Measurements from ENCODE around the gene YY1.

YY1 gene

DNA sequence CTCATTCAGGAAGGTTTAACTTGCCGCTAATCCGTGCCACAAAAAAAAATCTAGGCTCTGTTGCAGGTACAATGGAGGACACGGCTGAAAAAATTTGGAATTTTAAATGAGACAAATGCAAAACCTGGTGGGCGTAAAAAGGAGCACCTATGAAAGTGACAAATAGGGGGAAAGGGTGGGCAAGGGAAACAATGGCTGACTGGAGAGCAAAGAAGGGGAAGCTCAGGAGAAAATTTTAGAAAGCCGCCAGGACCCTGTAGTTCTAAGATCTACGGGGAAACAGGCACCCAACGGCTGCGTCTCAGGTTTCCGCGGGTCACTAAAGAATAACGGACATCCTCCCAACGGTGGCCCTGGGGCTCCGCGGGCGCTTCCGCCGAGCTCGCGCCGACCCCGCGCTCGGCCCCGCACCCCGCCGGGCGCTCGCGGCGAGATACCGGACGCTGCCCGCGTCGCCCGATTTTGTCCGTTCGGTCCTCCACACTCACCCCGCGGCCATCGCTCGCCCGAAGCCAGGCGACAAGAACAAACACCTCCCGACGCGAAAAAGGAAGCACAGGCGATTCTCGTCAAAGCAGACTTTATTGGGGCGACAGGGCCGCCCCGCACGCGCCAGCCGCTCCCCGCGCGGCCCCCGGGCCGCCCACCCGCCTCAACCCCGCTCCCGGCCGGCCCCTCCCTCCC is 1.1 kb upstream of the YY1 start (continued):
- TF ChIP-seq SP2 (tag by site-specific recombination; IDR thresholded peaks at IDR 0.05): peak; percentile 15; the same call in 1 of the 2 replicates
- no peak for TF ChIP-seq GLIS1 (tag by site-specific recombination; IDR thresholded peaks at IDR 0.05)
- TF ChIP-seq ZNF48 (tag by site-specific recombination; IDR thresholded peaks at IDR 0.05): no peak
- TF ChIP-seq ZNF585B (tag by site-specific recombination; IDR thresholded peaks at IDR 0.05): no peak
- TF ChIP-seq ZNF747 (tag by site-specific recombination; IDR thresholded peaks at IDR 0.05): no peak
- TF ChIP-seq ZNF658 (tag by site-specific recombination; IDR thresholded peaks at IDR 0.05): no peak
- TF ChIP-seq, protein P1, sequence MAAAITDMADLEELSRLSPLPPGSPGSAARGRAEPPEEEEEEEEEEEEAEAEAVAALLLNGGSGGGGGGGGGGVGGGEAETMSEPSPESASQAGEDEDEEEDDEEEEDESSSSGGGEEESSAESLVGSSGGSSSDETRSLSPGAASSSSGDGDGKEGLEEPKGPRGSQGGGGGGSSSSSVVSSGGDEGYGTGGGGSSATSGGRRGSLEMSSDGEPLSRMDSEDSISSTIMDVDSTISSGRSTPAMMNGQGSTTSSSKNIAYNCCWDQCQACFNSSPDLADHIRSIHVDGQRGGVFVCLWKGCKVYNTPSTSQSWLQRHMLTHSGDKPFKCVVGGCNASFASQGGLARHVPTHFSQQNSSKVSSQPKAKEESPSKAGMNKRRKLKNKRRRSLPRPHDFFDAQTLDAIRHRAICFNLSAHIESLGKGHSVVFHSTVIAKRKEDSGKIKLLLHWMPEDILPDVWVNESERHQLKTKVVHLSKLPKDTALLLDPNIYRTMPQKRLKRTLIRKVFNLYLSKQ (tag by site-specific recombination; IDR thresholded peaks at IDR 0.05; ENCODE audit: borderline replicate concordance): no peak
- no peak for TF ChIP-seq ZNF549 (tag by site-specific recombination; IDR thresholded peaks at IDR 0.05)
- TF ChIP-seq ZNF76 (tag by site-specific recombination; IDR thresholded peaks at IDR 0.05; ENCODE audit: borderline replicate concordance, low read depth): no peak
- peak; percentile 22; the same call in 1 of the 2 replicates for TF ChIP-seq KLF8 (tag by site-specific recombination; IDR thresholded peaks at IDR 0.05)
- TF ChIP-seq MYNN (tag by site-specific recombination; IDR thresholded peaks at IDR 0.05; ENCODE audit: borderline replicate concordance): no peak
- TF ChIP-seq, protein P2, sequence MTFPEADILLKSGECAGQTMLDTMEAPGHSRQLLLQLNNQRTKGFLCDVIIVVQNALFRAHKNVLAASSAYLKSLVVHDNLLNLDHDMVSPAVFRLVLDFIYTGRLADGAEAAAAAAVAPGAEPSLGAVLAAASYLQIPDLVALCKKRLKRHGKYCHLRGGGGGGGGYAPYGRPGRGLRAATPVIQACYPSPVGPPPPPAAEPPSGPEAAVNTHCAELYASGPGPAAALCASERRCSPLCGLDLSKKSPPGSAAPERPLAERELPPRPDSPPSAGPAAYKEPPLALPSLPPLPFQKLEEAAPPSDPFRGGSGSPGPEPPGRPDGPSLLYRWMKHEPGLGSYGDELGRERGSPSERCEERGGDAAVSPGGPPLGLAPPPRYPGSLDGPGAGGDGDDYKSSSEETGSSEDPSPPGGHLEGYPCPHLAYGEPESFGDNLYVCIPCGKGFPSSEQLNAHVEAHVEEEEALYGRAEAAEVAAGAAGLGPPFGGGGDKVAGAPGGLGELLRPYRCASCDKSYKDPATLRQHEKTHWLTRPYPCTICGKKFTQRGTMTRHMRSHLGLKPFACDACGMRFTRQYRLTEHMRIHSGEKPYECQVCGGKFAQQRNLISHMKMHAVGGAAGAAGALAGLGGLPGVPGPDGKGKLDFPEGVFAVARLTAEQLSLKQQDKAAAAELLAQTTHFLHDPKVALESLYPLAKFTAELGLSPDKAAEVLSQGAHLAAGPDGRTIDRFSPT (tag by site-specific recombination; IDR thresholded peaks at IDR 0.05): no peak
- no peak for TF ChIP-seq GLI4 (tag by site-specific recombination; IDR thresholded peaks at IDR 0.05)
- TF ChIP-seq GLI2 (tag by site-specific recombination; IDR thresholded peaks at IDR 0.05; ENCODE audit: borderline replicate concordance, low read depth): no peak
- TF ChIP-seq SCRT1 (tag by site-specific recombination; IDR thresholded peaks at IDR 0.05; ENCODE audit: borderline replicate concordance): no peak
- TF ChIP-seq ZBTB48 (tag by site-specific recombination; IDR thresholded peaks at IDR 0.05): no peak
- TF ChIP-seq, protein P3, sequence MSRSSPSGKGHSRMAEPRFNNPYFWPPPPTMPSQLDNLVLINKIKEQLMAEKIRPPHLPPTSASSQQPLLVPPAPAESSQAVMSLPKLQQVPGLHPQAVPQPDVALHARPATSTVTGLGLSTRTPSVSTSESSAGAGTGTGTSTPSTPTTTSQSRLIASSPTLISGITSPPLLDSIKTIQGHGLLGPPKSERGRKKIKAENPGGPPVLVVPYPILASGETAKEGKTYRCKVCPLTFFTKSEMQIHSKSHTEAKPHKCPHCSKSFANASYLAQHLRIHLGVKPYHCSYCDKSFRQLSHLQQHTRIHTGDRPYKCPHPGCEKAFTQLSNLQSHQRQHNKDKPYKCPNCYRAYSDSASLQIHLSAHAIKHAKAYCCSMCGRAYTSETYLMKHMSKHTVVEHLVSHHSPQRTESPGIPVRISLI (tag by site-specific recombination; IDR thresholded peaks at IDR 0.05): peak; percentile 79; the same call in 1 of the 2 replicates
- TF ChIP-seq ZNF350 (tag by site-specific recombination; IDR thresholded peaks at IDR 0.05): no peak
- TF ChIP-seq ZXDB (tag by site-specific recombination; IDR thresholded peaks at IDR 0.05): peak; percentile 48; the same call in 1 of the 2 replicates
- no peak for TF ChIP-seq ZNF221 (tag by site-specific recombination; IDR thresholded peaks at IDR 0.05; ENCODE audit: borderline replicate concordance)
- 0 out of 2 replicates have a peak, but pooled peaks have one; percentile 22 for TF ChIP-seq KLF10 (tag by site-specific recombination; IDR thresholded peaks at IDR 0.05)
- no peak for TF ChIP-seq ZNF701 (tag by site-specific recombination; IDR thresholded peaks at IDR 0.05)
- TF ChIP-seq PRDM1 (tag by site-specific recombination; IDR thresholded peaks at IDR 0.05): peak; percentile 91
- TF ChIP-seq TCF7L2 (IDR thresholded peaks at IDR 0.05; ENCODE audit: borderline replicate concordance, low read depth, low read length): no peak
- TF ChIP-seq ZNF792 (tag by site-specific recombination; IDR thresholded peaks at IDR 0.05): no peak
- no peak for TF ChIP-seq GFI1B (tag by site-specific recombination; IDR thresholded peaks at IDR 0.05)
- no peak for TF ChIP-seq ZNF239 (tag by site-specific recombination; IDR thresholded peaks at IDR 0.05)
- TF ChIP-seq HOXC10 (CRISPR knock-in tag; IDR thresholded peaks at IDR 0.05): no peak
- TF ChIP-seq YY2 (tag by site-specific recombination; IDR thresholded peaks at IDR 0.05): no peak
- TF ChIP-seq FEZF1 (tag by site-specific recombination; IDR thresholded peaks at IDR 0.05): no peak
- peak; percentile 29; the same call in 1 of the 2 replicates for TF ChIP-seq ZNF341 (tag by site-specific recombination; IDR thresholded peaks at IDR 0.05; ENCODE audit: low read depth)
- TF ChIP-seq ZNF292 (tag by site-specific recombination; IDR thresholded peaks at IDR 0.05; ENCODE audit: borderline replicate concordance, low read depth): no peak
- peak; percentile 61; the same call in 1 of the 2 replicates for TF ChIP-seq ZEB2 (tag by site-specific recombination; IDR thresholded peaks at IDR 0.05)
- no peak for TF ChIP-seq ZNF558 (tag by site-specific recombination; IDR thresholded peaks at IDR 0.05)
- TF ChIP-seq ZNF248 (tag by site-specific recombination; IDR thresholded peaks at IDR 0.05): no peak
- TF ChIP-seq ZNF132 (tag by site-specific recombination; IDR thresholded peaks at IDR 0.05; ENCODE audit: borderline replicate concordance): no peak
- TF ChIP-seq, protein P4, sequence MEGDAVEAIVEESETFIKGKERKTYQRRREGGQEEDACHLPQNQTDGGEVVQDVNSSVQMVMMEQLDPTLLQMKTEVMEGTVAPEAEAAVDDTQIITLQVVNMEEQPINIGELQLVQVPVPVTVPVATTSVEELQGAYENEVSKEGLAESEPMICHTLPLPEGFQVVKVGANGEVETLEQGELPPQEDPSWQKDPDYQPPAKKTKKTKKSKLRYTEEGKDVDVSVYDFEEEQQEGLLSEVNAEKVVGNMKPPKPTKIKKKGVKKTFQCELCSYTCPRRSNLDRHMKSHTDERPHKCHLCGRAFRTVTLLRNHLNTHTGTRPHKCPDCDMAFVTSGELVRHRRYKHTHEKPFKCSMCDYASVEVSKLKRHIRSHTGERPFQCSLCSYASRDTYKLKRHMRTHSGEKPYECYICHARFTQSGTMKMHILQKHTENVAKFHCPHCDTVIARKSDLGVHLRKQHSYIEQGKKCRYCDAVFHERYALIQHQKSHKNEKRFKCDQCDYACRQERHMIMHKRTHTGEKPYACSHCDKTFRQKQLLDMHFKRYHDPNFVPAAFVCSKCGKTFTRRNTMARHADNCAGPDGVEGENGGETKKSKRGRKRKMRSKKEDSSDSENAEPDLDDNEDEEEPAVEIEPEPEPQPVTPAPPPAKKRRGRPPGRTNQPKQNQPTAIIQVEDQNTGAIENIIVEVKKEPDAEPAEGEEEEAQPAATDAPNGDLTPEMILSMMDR (tag by site-specific recombination; IDR thresholded peaks at IDR 0.05): no peak

All from HEK293 (cell line).